GM18873 (cell line): Measurements from ENCODE around the gene AGBL1.
"Not testable (repeated sequence)": the region's sequence is repeated elsewhere in the genome, so short reads cannot be mapped to it uniquely, and the experiment has no call there.

Experiments used
- ATAC-seq: cut with Tn5 transposase; IDR thresholded peaks from one replicate; pipeline ENCODE4 v1.9.1; 2021; ENCODE audit warnings: mild to moderate bottlenecking, moderate library complexity, moderate number of reproducible peaks; ENCODE audit not compliant: unreplicated experiment, low FRiP score

AGBL1 gene

DNA sequence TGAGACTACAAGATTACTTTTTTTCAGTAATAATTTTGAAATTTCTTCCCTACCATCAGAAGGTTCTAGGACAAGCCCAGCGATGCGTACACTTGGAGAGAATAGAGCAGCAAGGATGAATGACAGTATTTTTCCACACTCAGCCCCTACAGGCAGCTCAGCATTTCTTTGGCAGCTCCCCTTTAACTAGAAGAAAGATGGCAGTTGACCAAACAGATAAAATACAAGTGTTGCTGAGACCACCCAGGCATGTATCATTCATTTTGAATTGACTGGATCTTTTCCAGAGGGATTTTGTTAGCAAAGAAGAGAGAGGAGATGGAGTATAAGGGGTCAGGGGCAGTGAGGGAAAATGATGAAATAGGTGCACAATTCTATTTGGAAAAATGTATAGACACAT lies 761.3 kb downstream of the AGBL1 start:
- no peak for ATAC-seq

DNA sequence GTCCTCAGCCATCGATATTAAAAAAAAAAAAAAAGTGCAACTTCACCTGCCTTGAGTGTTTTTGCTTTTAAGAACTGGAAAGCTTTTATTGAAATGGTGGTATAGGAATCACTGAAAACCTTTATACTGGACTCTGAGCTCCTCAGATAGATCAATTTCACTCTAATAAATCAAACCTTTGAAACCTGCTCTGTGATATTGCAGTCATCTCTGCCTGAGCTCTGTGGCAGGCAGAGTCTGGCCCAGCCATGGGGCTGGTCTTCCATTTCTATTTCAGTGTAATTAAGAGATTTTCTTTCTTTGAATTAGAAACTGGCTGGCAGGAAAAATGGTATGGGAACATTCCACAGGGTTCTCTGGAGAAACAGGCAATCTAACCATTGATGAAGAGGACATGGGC lies 762.5 kb downstream of the AGBL1 start:
- no peak for ATAC-seq

DNA sequence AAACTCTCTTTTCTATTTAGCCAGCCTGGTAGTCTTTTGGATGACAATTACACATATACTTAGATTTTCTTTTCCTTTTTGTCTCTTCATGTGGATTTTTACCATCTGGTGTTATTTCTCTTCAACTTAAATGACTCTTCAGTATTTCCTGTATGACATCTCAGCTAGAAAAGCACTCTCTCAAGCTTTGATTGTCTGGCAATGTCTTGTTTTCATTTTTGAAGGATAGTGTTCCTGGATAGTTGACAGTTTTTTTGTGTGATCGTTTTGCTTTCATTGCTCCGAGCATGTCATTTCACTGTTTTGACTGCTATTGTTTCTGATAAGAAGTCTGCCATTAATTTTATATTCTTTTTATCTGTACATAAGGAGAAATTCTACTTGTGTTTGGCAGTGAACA lies 766.4 kb downstream of the AGBL1 start:
- ATAC-seq: no peak

DNA sequence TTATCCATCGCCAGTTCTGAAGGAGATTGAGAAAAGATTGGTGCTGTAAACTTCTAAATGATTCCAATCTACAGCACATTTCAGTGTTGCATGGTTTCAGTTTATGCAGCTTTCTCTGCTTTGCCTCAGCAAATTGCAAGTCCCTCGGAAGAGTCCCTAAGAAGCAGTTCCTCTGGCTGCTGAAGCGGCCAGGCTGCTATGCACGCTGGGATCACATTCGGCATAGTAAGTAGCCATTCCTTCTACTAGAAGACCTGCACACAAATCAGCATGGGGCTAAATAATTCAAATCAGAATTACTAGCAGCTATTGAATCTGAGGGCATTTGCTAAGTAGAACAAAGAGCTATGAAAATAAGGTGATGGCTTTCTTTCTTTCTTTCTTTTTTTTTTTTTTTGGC lies 769.5 kb downstream of the AGBL1 start:
- ATAC-seq: no peak

DNA sequence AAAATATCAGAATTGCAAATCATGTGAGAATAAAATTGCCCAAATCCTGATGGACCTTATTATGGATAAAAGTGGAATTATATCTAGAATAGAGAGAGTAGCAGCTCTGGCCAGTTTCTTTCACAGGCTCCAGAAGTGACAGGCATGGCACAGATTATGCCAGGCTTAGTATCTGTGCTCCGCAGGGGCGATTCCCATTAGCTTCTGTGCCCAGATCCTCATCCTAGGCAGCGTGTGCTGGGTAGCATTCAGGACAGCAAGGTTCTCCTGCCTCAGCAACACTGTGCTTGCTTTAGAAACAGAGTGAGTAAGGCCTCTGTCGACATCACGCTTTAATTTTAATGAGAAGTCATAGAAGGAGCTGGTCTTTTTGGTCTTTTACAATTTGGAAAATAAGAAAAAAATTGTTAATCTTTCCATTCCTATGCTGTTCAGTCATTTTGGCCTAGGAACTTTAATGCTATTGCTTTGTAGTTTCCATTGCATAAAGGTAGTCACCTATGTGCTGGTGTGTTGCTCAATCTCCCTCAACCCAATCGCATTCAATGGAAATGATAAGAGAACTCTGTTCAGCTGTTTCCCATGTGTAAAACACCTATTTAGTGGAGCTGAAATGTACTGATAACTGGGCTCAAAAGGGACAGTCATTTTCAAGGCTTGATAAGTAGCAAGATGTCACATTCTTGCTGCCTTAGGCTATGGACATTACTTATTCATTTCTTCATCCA lies 770.1 kb downstream of the AGBL1 start:
- no peak for ATAC-seq

DNA sequence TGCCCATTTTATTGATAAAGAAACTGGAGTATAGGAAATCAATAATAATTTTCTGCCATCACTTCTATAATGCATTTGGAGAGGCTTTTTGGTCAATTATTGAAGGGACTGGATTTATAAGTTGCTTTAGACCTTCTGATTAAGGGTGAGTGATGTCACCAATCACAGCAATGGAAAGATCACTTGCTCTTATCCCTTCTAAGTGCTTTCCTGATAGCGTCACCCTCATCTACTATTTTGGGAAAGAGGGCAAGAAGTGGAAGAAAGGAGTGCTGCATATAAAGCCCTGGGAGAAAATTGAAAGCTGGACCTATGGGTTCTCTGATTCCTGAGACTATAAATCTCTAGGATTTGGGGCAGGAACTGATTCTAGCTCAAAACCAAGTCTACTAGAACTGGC lies 771.3 kb downstream of the AGBL1 start:
- no peak for ATAC-seq

DNA sequence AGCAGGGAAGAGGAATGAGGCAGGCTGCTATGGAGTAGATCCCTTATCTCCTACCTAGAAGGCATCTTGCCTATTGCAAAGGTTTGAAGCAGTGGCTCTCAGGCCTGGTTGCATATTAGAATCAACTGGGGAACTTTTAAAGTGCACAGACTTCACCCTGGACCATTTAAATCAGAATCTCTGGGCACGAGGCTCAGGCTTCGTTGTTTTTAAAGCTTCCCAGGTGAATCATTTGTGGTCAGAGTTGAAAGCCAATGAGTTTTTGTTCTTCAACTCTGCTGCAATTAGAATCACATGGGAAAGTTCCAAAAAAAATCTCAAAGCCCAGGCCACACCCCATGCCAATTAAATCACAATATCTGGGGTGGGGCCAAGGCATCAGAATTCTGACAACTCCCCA lies 773.1 kb downstream of the AGBL1 start:
- ATAC-seq: no peak

DNA sequence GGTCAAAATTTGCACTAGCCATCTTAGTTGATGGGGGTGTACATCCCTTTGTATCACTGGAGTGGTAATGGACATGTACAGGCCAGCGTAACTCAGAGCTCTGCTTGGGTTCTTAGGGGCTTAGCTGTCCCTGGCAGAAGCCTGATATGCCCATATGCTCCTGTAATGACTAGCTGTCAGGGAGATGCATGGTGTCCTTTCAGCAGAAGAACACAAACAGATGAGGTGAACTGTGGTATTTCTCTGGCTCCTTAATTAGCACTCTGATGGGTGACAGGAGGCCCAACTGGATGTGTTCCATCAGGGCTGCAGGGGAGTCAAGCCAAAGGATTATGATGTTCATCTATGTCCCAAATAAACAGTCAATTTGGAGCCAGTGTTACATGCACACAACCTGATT lies 774.5 kb downstream of the AGBL1 start:
- no peak for ATAC-seq

DNA sequence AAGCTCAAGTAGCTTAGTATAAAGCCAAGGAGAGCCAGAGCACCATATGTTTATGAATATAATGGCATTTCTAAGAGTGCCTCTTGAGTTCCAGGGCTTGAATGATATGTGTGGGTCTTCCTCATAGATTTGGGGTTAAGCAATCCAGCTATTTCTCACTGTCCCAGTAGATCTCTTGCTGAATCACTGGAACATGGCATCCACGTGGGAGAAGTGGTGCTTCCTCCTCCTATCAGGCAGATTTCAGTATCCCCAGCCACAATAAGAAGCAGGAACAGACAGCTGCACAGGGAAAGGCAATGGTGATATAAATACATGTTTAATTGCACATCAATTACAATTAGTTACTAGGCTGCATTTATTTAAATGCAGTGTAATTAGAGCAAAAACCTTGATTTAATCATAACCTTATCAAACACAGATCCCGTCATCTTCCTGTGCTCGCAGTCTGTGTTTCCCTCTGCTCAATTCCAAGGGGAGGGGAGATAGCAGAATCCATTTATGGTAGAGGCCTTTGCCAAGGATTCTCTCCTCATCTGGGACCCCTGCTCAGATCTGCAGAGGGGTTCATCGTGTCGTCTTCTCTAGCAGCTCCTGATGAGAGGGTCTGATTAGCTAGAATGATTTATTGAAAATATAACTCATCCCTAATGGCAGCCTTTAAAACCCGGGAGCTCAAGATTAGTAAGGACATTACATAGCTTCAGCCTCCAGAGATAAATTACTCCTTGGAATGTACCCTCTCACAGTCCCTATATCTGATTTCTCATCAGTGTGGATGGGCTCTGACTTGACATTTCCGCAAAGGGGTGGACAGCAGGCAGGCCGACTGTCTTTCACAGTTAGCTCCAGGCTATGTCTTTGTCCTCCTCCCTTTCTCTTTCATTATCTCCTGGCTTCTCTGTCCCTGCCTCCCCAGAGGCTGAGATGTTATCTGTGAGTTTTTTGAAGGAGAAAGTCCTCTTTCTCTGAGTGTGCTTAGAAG lies 775.9 kb downstream of the AGBL1 start:
- no peak for ATAC-seq

DNA sequence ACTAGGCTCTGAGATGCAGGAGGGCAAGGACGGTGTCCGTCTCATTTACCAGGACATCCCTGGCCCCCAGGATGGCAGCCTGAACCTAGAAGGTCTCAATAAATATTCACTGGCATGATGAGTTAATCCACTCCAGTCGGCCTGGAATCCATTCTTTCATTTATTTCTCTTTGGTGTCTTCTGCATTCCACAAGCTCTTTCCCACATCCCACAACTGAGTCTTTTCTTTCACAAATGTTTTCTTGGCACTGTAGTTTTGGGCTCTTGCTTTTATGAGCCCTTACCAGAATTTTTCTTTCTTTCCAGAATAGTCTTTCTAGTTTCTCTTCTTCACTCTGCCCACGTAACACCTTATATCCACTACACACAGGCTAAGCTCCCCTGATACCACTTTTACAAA lies 778.0 kb downstream of the AGBL1 start:
- no peak for ATAC-seq

DNA sequence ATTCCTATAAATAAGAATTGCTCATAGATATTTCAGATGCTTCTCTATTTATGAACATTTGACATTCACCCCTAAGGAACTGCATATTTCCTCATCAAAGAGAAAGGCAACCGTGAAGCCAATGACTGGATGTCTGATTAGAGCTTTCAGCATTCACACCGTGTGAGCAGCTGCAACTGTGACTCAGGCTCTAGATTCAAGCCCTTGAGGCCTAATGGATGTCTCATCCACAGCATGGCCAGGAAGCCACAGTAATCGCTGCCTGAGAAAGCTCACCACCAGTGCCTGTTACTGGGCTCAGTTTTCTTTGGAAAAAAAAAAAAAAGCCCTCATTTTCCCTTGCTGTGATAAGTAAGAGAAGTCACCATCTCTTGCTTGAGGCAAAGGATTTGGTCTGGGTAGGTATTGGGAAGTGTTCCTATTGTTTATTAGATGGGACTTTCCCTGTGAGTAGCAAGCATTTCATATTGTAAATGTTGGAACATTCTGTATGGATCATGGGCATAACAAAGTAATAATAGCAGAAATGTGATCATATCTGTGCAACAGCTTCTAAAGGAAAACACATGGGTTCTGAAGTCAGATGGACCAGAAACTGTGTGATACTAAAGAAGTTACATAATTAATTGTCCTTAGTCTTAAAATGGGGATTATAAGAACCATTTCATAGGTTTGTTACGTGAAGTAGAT lies 783.7 kb downstream of the AGBL1 start:
- no peak for ATAC-seq

DNA sequence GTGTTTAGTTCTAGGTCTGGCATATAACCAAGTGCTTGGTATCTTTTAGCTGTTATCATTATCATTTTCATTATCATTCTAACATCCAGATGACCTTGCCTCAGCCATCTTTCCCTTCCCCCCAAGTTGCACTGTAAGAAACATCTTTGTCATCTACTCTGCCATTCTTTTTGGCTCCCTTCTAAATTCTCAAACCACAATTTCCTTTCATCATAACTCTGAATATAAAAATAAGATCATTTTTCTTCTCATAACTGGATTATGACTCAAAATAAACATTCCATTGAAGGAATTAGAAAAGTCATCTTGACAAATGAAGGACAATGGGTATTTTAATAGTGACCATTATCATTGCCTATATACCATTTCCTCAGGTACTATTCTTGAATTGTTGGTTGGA lies 786.2 kb downstream of the AGBL1 start:
- ATAC-seq: no peak

DNA sequence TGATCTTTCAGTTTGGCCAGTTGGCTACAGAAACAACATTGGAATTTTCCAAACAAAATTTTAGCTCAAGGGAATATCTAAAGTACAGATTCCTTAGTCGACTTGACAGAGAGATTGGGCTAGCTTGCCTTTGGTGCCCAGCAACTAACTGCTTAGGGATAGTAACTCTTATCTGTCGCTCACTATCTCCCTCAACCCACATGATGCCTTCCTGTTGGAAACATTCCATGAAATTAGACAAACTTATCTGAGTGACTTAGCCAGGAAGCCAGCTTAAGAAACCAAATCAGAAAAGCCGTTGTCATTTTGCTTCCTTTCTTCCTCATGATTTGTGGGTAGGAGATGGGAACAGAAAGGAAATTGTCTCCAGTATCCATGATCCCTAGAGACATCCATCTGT lies 791.2 kb downstream of the AGBL1 start:
- no peak for ATAC-seq

DNA sequence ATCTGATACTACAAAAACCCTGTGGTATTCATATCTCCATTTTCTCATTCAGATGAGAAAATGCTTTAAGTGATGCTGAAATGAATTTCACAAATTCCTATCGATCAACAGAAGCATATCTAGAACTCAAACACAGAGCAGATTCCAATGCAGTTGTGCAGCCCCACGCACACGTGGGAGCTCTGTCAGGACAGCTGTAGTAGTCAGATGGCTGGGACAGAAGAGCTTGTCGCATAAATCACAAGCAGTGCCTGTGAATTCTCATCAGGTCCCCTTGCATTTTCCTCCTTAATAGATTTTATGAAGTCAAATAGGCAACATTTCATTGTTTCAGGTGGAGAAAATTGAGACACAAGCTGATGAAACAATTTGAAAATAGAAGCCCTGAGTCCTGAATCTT lies 792.3 kb downstream of the AGBL1 start:
- ATAC-seq: no peak

DNA sequence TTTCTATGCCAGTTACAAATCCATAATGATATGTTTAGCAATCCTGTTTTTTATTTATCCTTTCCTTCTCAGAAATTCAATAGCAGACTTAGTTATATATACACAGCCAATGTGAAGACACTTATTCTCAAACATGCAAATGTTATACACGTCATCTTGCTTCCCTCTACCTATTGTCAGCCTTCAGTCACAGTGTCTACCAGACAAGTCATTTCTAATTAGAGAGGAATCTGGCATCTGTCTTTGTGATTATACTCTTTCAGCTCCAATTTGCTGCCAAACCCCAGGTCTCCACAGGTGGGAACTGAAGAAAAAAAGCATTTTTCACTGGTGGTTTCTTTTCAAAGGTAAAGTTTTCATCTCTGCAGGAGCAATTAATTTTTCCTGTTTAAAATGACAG lies 793.1 kb downstream of the AGBL1 start:
- ATAC-seq: no peak

DNA sequence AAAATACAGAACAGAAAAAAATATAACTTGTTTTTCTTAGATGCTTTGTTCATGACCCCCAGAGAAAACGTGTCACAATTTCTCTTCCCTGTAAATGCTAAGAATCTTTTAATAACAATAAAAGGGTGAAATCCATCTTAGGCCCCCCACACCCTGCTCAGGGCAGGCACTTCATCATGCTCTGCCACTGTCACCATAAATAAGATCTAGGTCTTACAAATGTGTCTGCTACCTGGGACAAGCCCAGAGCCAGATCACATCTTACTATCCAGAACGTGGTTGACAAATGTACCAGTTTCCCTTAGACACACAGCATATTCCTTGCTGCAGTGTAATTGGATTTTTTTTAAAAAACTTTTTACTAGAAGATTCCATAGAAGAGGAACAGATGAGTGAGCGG lies 795.4 kb downstream of the AGBL1 start:
- ATAC-seq: no peak

DNA sequence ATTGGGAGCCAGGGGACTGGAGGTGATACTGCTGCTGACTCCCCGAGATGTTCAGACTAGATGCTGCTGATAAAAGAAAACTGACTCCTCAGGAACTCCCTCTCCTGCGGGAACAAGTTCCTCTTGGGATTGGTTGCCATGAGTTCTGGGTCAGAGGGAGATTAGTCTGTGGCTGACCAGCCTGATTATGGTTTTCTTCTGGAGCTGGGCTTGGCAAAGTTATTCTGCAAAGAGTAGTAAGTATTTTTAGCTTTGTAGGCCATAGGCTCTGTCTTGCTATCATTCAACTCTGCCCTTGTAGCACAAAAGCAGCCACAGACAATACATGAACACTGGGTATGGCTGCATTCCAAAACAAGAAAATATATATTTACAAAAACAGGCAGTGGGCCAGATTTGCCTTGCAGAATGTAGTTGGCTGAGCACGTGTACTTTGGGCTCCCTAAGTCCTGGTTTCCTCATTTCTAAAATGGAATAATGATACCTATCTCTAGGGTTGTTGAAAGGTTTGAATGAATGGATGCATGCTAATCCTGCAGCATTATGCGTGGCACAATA lies 796.8 kb downstream of the AGBL1 start:
- ATAC-seq: no peak

DNA sequence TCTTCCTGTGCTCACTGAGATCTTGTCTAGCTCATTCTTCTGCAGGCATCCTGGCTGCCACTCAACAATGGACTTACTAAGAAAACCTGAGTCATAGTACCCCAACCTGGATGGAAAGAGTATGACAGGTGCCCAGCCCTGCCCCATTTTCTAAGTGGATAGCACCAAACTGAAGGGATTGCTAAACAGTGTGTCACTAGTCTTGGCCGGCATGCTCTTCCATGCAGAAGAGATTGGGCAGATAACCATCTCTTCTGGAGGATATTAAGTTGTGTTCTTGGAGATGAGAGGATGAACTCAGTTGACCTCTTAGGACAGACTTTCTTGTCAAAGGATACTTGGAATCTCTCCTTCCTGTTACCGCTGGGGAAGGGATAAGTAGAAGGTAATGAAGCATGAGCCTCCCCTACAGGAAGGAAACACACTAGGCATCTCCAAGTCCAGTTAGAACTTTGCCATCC lies 797.5 kb downstream of the AGBL1 start:
- ATAC-seq: no peak

DNA sequence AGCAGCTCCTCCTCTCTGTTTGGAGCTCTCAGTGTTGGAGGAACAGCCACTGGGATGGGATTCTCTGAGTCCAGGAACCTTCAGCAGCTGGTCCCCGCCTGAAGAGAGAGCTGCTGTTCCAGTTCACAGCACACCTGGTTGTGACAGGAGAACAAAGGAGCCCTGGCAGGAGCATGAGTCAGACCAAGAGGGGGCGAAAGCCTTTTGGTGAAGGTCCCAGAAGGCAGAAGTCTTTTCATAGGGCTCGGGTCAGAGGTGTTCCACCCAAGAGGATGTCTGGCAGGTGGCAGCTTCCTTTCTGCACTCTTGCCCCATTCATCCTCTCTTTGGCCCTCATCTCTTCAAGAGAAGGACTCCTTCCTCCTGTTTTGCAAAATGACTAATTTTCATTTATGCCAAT lies 799.2 kb downstream of the AGBL1 start:
- ATAC-seq: not testable (repeated sequence)

DNA sequence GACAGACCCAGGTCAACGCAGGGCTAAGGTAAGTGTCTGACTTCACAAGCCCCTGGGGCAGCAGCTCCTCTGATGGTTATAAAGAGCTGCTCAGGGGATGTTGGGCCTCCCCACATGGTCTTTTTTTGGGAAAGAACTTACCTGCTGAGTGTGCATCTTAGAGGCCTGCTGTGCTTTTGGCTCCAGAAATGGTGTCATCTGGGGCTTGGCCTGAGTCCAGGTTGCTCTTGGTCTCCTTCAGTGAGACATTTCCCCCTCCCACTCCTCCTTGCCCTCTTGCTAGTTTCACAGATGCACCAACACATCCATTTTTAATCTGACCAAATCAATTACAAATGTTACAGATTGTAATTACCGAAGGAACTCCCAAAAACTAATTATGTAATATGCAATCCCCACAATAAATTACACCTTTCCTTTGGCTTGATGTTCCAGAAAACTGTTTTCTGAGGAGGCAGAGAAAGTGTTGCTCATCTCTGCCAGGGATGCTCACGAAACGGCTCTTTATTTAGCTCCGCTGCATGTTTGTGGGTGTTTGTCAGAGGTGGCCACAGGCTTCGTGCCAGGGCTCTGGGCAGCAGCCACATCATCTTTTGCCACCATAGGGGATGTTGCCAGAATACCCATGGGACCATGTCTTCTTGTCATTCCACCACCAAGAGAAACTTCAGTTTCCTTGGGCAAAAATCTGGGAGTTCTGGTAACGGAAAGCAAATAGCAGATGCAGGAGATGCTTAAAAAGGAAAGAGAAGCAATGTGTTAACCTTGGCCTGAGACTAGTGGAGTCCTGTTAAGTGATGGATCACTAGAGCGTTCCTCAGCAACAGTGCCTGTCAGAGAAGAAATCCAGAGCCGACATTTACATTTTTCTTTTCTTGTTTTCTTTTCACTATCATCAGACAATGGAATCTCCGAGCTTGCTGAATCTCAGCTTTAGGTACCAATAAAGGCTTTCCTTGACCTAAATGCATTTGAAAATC lies 799.9 kb downstream of the AGBL1 start:
- ATAC-seq: no peak
